C1 segment of cervical spinal cord (tissue), 14 donors: ENCODE results near the gene KEAP1.
"Not testable (repeated sequence)": the region's sequence is repeated elsewhere in the genome, so short reads cannot be mapped to it uniquely, and the experiment has no call there.

Experiments
- DNase-seq, 14 donors: peaks; one replicate each; lab custom pipeline; 2025; lab: John Stamatoyannopoulos, UW

The KEAP1 gene

DNA sequence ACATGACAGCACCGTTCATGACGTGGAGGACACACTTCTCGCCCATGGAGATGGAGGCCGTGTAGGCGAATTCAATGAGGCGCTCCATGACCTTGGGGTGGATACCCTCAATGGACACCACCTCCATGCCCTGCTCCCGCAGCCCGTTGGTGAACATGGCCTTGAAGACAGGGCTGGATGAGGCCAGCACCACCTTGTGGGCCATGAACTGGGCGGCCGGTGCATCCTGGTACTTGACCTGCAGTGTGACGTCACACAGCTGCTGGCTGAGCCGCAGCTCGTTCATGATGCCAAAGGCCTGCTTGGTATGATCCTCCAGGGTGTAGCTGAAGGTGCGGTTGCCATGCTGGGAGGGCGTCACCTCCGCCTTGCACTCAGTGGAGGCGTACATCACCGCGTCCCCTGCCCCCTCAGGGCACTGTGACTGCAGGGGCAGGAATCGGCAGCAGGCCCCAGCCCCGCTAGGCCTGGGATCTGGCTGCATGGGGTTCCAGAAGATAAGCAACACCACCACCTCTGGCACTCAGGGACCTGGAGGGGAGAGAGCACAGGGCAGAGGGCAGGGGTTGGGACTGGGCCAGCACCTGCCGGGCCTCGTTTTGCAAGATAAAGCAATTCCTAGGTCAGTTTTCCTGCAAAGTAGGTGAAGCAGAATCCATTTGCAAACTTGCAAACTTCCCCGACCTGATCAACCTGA lies 3.5 kb downstream of the KEAP1 start:
- DNase-seq, result no peak

DNA sequence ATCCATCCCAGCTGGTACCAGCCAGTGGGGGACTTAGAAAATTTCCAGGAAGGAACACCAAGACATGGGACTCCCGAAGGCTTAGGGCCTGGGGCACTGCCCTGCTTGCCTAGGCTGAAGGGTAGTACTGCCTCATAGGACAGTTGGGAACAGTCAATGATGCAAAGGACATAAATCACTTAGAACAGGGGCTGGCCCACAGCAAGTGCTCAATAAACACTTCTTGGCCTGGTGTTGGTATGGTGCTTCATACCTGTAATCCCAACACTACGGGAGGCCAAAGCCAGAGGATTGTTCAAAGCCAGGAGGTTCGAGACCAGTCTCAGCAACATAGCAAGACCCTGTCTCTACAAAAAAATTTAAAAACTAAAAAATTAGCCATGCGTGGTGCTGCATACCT lies 5.8 kb downstream of the KEAP1 start:
- no peak for DNase-seq

DNA sequence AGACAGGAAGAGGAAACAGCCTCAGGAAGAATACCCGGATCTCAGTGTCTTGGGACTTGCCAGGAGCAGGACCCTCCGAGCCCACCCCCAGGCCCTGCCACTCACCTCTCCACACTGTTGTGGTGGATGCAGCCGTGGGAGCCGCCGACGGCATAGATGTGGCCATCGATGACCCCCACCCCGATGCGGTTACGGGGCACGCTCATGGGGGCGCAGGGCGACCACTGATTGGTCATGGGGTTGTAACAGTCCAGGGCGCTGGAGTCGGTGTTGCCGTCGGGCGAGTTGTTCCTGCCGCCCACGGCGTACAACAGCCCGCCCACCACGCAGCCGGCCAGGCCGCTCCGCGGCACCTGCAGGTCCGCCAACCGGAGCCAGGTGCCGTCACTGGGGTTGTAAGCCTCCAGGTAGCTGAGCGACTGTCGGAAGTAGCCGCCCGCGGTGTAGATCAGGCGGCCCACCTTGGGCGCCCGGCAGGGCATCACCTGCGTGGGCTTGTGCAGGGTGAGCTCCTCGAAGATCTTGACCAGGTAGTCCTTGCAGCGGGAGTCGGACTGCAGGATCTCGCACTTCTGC lies 11.6 kb downstream of the KEAP1 start:
- no peak for DNase-seq

GRCh38 chr19:10486551-10486950 lies 16.6 kb downstream of the KEAP1 start:
- DNase-seq, result no peak

GRCh38 chr19:10478903-10479384 lies 24.2 kb downstream of the KEAP1 start:
- DNase-seq, result peak; percentile 18 to 94 (median 87)

DNA sequence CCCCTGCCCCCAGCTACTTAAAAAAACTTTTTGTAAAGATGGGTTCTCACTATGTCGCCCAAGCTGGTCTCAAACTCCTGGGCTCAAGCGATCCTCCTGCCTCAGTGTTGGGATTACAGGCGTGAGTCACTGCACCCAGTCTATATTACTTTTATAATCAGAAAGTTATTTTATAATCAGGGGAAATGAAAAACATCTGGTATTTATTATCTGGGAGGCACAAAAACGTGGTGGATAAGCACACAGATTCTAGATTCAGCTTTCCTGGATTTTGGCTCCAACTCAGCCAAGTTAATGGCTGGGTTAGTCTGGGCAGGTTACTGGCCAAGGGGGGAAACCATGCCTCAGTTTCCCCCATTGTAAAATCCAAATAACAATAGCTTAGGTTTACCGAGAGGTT lies 24.7 kb downstream of the KEAP1 start:
- DNase-seq, result no peak

DNA sequence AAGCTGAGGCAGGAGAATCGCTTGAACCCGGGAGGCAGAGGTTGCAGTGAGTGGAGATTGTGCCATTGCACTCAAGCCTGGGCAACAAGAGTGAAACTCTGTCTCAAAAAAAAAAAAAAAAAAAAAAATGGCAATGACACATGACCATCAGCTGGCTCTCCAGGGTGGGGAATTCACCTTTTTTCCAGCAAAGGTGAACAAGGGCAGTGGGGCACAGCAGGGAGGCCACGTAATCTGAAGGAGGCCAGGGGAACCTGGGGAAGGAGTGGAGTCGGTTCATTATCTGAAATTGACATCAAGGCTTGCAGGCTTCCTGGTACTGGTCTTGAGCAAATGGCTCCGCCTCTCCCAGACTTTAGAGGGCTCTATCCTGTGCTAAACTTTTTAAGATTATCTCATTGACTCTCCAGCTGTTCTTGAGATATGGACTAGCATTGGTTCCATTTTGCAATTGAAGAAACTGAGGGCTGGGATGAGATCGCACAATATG lies 28.1 kb downstream of the KEAP1 start:
- DNase-seq, result no peak

GRCh38 chr19:10473192-10473591 lies 30.0 kb downstream of the KEAP1 start:
- no peak for DNase-seq

- no peak for DNase-seq
Measured at GRCh38 chr19:10471909-10472308, 31.2 kb downstream of the KEAP1 start.

- DNase-seq, result no peak
Measured at GRCh38 chr19:10468133-10468532, 35.0 kb downstream of the KEAP1 start.

GRCh38 chr19:10467104-10467706 lies 36.0 kb downstream of the KEAP1 start:
- DNase-seq, result no peak

GRCh38 chr19:10464456-10464855 lies 38.7 kb downstream of the KEAP1 start:
- DNase-seq, result no peak

DNA sequence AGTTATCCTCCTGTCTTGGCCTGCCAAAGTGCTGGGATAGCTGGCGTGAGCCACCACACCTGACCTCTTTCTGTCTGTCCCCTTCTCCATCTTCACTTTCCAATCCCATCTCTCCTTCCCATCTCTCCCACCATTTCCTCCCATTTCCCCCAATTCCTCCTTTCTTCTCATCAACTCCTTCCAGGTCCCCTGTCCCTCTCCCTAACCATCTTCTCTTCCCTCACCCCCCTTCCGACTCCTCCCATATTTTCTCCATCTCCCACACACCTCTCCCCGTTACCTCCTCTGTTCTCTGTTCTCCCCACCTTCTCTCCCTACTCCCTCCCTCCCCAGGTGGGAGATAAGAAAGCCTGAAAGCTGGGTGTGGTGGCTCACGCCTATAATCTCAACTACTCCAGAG lies 40.6 kb downstream of the KEAP1 start:
- no peak for DNase-seq

- not testable (repeated sequence) for DNase-seq
Measured at GRCh38 chr19:10462042-10462441, 41.1 kb downstream of the KEAP1 start.

- peak; percentile 35 to 93 (median 76) for DNase-seq
Measured at GRCh38 chr19:10461047-10461949, 41.9 kb downstream of the KEAP1 start.

GRCh38 chr19:10460714-10461046 lies 42.5 kb downstream of the KEAP1 start:
- DNase-seq, result no peak

DNA sequence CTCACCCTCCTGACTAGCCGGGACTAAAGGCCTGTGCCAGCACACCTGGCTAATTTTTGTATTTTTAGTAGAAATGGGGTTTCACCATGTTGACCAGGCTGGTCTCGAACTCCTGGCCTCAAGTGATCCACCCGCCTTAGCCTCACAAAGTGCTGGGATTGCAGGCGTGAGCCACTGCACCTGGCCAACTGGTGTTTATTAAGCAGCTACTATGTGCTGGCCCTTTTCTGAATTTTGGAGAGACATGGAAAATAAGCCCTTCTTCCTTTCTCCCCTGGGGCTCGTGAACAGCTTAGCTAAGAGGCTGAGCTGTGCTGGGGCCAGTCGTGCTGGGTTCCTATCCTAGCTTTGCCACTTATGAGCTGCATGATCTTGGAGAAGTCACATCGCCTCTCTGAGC lies 44.4 kb downstream of the KEAP1 start:
- not testable (repeated sequence) for DNase-seq

DNA sequence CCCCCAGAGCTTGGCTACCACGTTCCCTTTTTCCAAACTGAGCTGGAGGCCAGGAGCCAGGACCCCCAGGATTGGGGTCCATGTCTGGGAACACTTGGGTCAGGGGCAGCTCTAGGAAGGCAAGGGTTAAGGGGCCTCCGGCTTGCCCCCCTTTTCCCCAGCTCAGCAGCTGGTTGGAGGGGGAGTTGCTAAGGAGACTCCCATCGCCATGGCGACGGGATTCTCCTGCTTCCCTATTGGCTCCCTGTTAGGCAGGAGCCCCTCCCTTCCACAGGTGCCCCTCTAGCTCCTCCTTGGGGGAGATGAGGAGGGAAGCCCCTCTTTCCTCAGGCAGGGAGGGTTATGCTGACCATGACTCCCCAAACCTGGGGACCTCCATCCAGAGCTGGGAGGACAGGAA lies 48.9 kb downstream of the KEAP1 start:
- peak in 4 of 14 donors; percentile 2 to 66 (median 17) for DNase-seq

GRCh38 chr19:10453852-10454251 lies 49.3 kb downstream of the KEAP1 start:
- DNase-seq, result no peak

- DNase-seq, result peak in 2 of 14 donors; percentile 17 to 20
Measured at GRCh38 chr19:10452726-10453618, 50.2 kb downstream of the KEAP1 start.
